RKO (cell line): ENCODE results near the gene TNFRSF19.

Experiments
- DNase-seq: peaks from one replicate; pipeline ENCODE4 v3.0.0-alpha.2; 2016; ENCODE audit warnings: low spot score

TNFRSF19 gene

GRCh38 chr13:23628765-23629565, 58.8 kb downstream of the TNFRSF19 start:
- DNase-seq = no peak

GRCh38 chr13:23629566-23630272, 59.5 kb downstream of the TNFRSF19 start:
- DNase-seq = no peak

GRCh38 chr13:23630349-23631093, 60.3 kb downstream of the TNFRSF19 start:
- DNase-seq = no peak

- no peak for DNase-seq
Measured at GRCh38 chr13:23631311-23632047, 61.3 kb downstream of the TNFRSF19 start.

GRCh38 chr13:23632048-23632582, 61.9 kb downstream of the TNFRSF19 start:
- no peak for DNase-seq

- no peak for DNase-seq
Measured at GRCh38 chr13:23632741-23633140, 62.5 kb downstream of the TNFRSF19 start.

GRCh38 chr13:23634897-23635296, 64.7 kb downstream of the TNFRSF19 start:
- DNase-seq = no peak

GRCh38 chr13:23636360-23636759, 66.1 kb downstream of the TNFRSF19 start:
- DNase-seq = no peak

- no peak for DNase-seq
Measured at GRCh38 chr13:23637829-23638228, 67.6 kb downstream of the TNFRSF19 start.

- no peak for DNase-seq
Measured at GRCh38 chr13:23639674-23640073, 69.5 kb downstream of the TNFRSF19 start.

- DNase-seq = no peak
Measured at GRCh38 chr13:23642110-23642509, 71.9 kb downstream of the TNFRSF19 start.

- DNase-seq = no peak
Measured at GRCh38 chr13:23643338-23644125, 73.3 kb downstream of the TNFRSF19 start.

- no peak for DNase-seq
Measured at GRCh38 chr13:23644126-23644419, 73.9 kb downstream of the TNFRSF19 start.

GRCh38 chr13:23644527-23645138, 74.4 kb downstream of the TNFRSF19 start:
- DNase-seq = no peak

GRCh38 chr13:23645851-23646250, 75.6 kb downstream of the TNFRSF19 start:
- no peak for DNase-seq

- no peak for DNase-seq
Measured at GRCh38 chr13:23651439-23651838, 81.2 kb downstream of the TNFRSF19 start.

GRCh38 chr13:23651887-23652286, 81.7 kb downstream of the TNFRSF19 start:
- no peak for DNase-seq

GRCh38 chr13:23652909-23653726, 82.9 kb downstream of the TNFRSF19 start:
- no peak for DNase-seq
